Suprapubic skin (tissue), 4 donors: ENCODE results near the gene EIF4G3. TPM values are rescaled to one million over a fixed set of nuclear protein-coding genes. Genes with fewer than 3 reads are reported as not detected.
"Not testable (repeated sequence)": the region's sequence is repeated elsewhere in the genome, so short reads cannot be mapped to it uniquely, and the experiment has no call there.

Experiments
- DNase-seq, 2 donors: peaks; one replicate each; pipeline ENCODE4 v3.0.0-alpha.2; 2019; ENCODE audit warnings: low spot score in 2 of 2
- H3K27ac ChIP-seq: fragments of 200-600 bp; sonication (generic); one replicate; pipeline ENCODE4 v1.5.1; 2019
- H3K27me3 ChIP-seq: fragments of 200-600 bp; sonication (generic); one replicate; pipeline ENCODE4 v1.5.1; 2019
- H3K36me3 ChIP-seq: fragments of 200-600 bp; sonication (generic); one replicate; pipeline ENCODE4 v1.5.1; 2019
- H3K4me1 ChIP-seq: fragments of 200-600 bp; sonication (generic); one replicate; pipeline ENCODE4 v1.5.1; 2019
- H3K4me3 ChIP-seq: fragments of 200-600 bp; sonication (generic); one replicate; pipeline ENCODE4 v1.5.1; 2019; ENCODE audit warnings: mild to moderate bottlenecking
- H3K9me3 ChIP-seq: fragments of 200-600 bp; sonication (generic); one replicate; pipeline ENCODE4 v1.5.1; 2019
- CTCF ChIP-seq, 2 donors: fragments of 200-600 bp in 1 of 2; fragments of 450-650 bp in 1 of 2; sonication (generic) in 1 of 2; IDR thresholded peaks; one replicate each; pipeline ENCODE4 v1.5.1; 2016 to 2019; ENCODE audit warnings: antibody characterized with exemption in 2 of 2, mild to moderate bottlenecking in 1 of 2, moderate library complexity in 1 of 2
- EP300 ChIP-seq: sonication (generic); formaldehyde crosslinking; IDR thresholded peaks from one replicate; pipeline ENCODE4 v1.6.1; 2017; ENCODE audit warnings: antibody characterized with exemption
- POLR2A ChIP-seq, 2 donors: fragments of 450-650 bp; IDR thresholded peaks; one replicate each; pipeline ENCODE4 v1.6.1; 2017; ENCODE audit warnings: antibody characterized with exemption in 2 of 2, mild to moderate bottlenecking in 2 of 2, moderate library complexity in 2 of 2
- POLR2AphosphoS5 ChIP-seq, 3 donors: sonication (generic); formaldehyde crosslinking; IDR thresholded peaks; one replicate each; pipeline ENCODE4 v1.6.1; 2017; ENCODE audit warnings: antibody characterized with exemption in 3 of 3
- WGBS: methylation state at CpG from one replicate; pipeline ENCODE4 v1.1.5; 2018; 5-methylcytosine and 5-hydroxymethylcytosine counted together
- total RNA-seq, 4 donors: library from RNA; depleted of rRNA; stranded (reverse); fragments of >200 nt; gene quantifications; one replicate each; pipeline ENCODE4 v1.1.0, GENCODE V29; 2016

EIF4G3 gene
- total RNA-seq, 4 donors from 2014 or later = 32.9 to 40.6 (median 39.5) TPM

GRCh38 chr1:21097729-21098128 lies 79.0 kb downstream of the EIF4G3 start:
- no peak for TF ChIP-seq POLR2AphosphoS5 (IDR thresholded peaks at IDR 0.05)
- TF ChIP-seq POLR2A (IDR thresholded peaks at IDR 0.05) = no peak
- TF ChIP-seq CTCF (IDR thresholded peaks at IDR 0.05) = no peak
- no peak for TF ChIP-seq EP300
- Histone ChIP-seq H3K4me3 (no peak overlapping the region), H3K9me3 (no peaks in the 10 kb centered on the region), H3K27me3 (no peaks in the 10 kb centered on the region), H3K4me1 (no peaks in the 10 kb centered on the region), H3K36me3 (no peaks in the 10 kb centered on the region), H3K27ac (no peak overlapping the region)
- WGBS = 67% methylated on average over 1 of the region's 1 CpG
- no peak for DNase-seq

- Histone ChIP-seq H3K27ac (no peak overlapping the region), H3K27me3 (no peaks in the 10 kb centered on the region), H3K9me3 (no peaks in the 10 kb centered on the region), H3K4me1 (peaks cover 1% of the 10 kb centered on the region), H3K4me3 (no peak overlapping the region), H3K36me3 (no peaks in the 10 kb centered on the region)
- TF ChIP-seq POLR2A (IDR thresholded peaks at IDR 0.05) (no peak), CTCF (IDR thresholded peaks at IDR 0.05) (no peak), EP300 (no peak), POLR2AphosphoS5 (IDR thresholded peaks at IDR 0.05) (no peak)
- no peak for DNase-seq
Observed at GRCh38 chr1:21095976-21096375, 80.7 kb downstream of the EIF4G3 start.

GRCh38 chr1:21094282-21094681 lies 82.4 kb downstream of the EIF4G3 start:
- not testable (repeated sequence) for H3K9me3 ChIP-seq, DNase-seq, H3K27me3 ChIP-seq, H3K4me3 ChIP-seq, H3K36me3 ChIP-seq, H3K27ac ChIP-seq
- WGBS = 91% methylated on average over 7 of the region's 9 CpGs
- peaks cover 17% of the 10 kb centered on the region for H3K4me1 ChIP-seq

- H3K9me3 ChIP-seq, H3K27me3 ChIP-seq, H3K27ac ChIP-seq, DNase-seq, H3K36me3 ChIP-seq, H3K4me3 ChIP-seq: not testable (repeated sequence)
- 93% methylated on average over 2 of the region's 2 CpGs for WGBS
- H3K4me1 ChIP-seq = peaks cover 18% of the 10 kb centered on the region
Observed at GRCh38 chr1:21093271-21093958, 83.3 kb downstream of the EIF4G3 start.

- H3K27ac ChIP-seq, H3K27me3 ChIP-seq, H3K9me3 ChIP-seq, DNase-seq, H3K36me3 ChIP-seq, H3K4me3 ChIP-seq: not testable (repeated sequence)
- peaks cover 18% of the 10 kb centered on the region for H3K4me1 ChIP-seq
- 95% methylated on average over 1 of the region's 2 CpGs for WGBS
Observed at GRCh38 chr1:21092545-21092944, 84.2 kb downstream of the EIF4G3 start.

- H3K36me3 ChIP-seq, H3K27me3 ChIP-seq, H3K9me3 ChIP-seq, H3K27ac ChIP-seq, H3K4me3 ChIP-seq, DNase-seq: not testable (repeated sequence)
- H3K4me1 ChIP-seq = peaks cover 18% of the 10 kb centered on the region
- WGBS = 77% methylated on average over 11 of the region's 11 CpGs
Observed at GRCh38 chr1:21091053-21091690, 85.5 kb downstream of the EIF4G3 start.

GRCh38 chr1:21090463-21090862 lies 86.2 kb downstream of the EIF4G3 start:
- Histone ChIP-seq H3K27ac (no peak overlapping the region), H3K4me1 (peaks cover 18% of the 10 kb centered on the region), H3K36me3 (peaks cover 8% of the 10 kb centered on the region), H3K4me3 (no peak overlapping the region), H3K27me3 (no peaks in the 10 kb centered on the region), H3K9me3 (no peaks in the 10 kb centered on the region)
- DNase-seq = no peak
- no peak for TF ChIP-seq CTCF (IDR thresholded peaks at IDR 0.05)
- TF ChIP-seq POLR2AphosphoS5 (IDR thresholded peaks at IDR 0.05) = no peak
- no peak for TF ChIP-seq POLR2A (IDR thresholded peaks at IDR 0.05)
- TF ChIP-seq EP300 = no peak
- WGBS = 8% methylated on average over 1 of the region's 1 CpG
